Activated CD8-positive, alpha-beta T cell treated with anti-CD3 and anti-CD28 coated beads, Interleukin-2, amount 10 ng/mL, durations not matched to agents 7 days and 5 days (primary cell): Measurements from ENCODE around the gene FOXQ1. TPM values are rescaled to one million over a fixed set of nuclear protein-coding genes. Genes with fewer than 3 reads are reported as not detected.

Experiments used
- ATAC-seq: fragments of 150-1000 bp; cut with Tn5 transposase; one replicate; pipeline ENCODE4 v1.10.0; 2021; ENCODE audit warnings: moderate library complexity
- CTCF ChIA-PET: fragments of 350-600 bp; sonication (Branson Sonifier 250); formaldehyde crosslinking; loops from one replicate; lab custom pipeline; 2021; ENCODE audit warnings: antibody characterized with exemption; lab: Charles Lee
- POLR2A ChIA-PET: fragments of 350-600 bp; sonication (Branson Sonifier 250); formaldehyde crosslinking; loops from one replicate; lab custom pipeline; 2021; ENCODE audit warnings: antibody characterized with exemption; lab: Charles Lee
- DNase-seq: peaks from one replicate; pipeline ENCODE4 v3.0.0-alpha.2; 2020
- H3K27ac Mint-ChIP-seq: one replicate; pipeline ENCODE4 v1.8.0; 2021; ENCODE audit warnings: mild to moderate bottlenecking, mixed read lengths
- H3K27me3 Mint-ChIP-seq: one replicate; pipeline ENCODE4 v1.8.0; 2021; ENCODE audit warnings: low read depth, mixed read lengths
- H3K36me3 Mint-ChIP-seq: one replicate; pipeline ENCODE4 v1.8.0; 2021; ENCODE audit warnings: low read depth, mixed read lengths
- H3K4me1 Mint-ChIP-seq: one replicate; pipeline ENCODE4 v1.8.0; 2021; ENCODE audit warnings: low read depth, mixed read lengths
- H3K4me3 Mint-ChIP-seq: one replicate; pipeline ENCODE4 v1.8.0; 2021; ENCODE audit warnings: mild to moderate bottlenecking, mixed read lengths
- H3K9me3 Mint-ChIP-seq: one replicate; pipeline ENCODE4 v1.8.0; 2022; ENCODE audit warnings: mixed read lengths; ENCODE audit not compliant: insufficient read depth
- total RNA-seq, 2 experiments: library from RNA; stranded (reverse); gene quantifications; one replicate each; pipeline ENCODE4 v1.2.3, GENCODE V29; 2021

Gene FOXQ1, protein sequence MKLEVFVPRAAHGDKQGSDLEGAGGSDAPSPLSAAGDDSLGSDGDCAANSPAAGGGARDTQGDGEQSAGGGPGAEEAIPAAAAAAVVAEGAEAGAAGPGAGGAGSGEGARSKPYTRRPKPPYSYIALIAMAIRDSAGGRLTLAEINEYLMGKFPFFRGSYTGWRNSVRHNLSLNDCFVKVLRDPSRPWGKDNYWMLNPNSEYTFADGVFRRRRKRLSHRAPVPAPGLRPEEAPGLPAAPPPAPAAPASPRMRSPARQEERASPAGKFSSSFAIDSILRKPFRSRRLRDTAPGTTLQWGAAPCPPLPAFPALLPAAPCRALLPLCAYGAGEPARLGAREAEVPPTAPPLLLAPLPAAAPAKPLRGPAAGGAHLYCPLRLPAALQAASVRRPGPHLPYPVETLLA
- not detected for total RNA-seq

DNA sequence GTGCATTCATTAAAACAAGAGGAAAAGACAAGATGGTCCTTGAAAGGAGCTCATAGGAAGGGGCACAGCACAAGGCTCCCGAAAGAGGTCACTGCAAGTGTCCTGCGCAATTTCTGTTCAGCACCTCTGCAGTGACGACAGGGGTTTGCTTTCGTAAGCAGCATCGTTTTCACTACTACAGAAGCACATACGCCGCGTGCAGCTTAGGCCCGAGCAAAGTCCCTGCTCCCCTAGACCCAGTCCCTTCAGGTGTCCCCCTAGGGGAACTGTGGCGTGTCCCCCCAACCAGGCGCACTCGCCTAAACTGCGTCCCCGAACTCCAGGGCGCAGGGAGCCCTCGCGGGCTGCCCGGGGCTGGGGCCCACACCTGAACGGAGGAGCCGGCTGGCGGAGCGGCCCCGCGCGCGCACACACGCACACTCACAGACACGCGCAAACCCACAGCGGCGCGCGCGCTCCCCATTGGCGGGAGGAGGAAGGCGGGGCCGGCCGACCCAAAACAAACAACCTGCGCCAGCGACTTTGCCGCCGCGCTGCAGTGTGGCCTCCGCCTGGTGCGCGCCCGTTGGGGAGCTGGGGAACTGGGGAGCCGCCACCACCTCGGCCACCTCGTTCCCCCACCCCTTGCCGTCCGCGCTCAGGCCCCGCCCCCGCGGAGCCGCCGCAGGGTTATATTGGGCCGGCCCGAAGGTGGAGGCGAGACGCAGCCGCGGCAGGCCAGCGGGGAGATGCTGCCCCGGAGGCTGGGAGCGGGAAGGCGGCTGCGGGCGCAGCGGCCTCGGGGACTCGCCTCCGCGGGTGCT is at the start of gene FOXQ1:
TSS of gene FOXQ1 (plus strand) at position 699 of the 803 bp plus-strand sequence. CDS start 607 bp downstream, outside the sequence.
- ATAC-seq (no peak), DNase-seq (peak; percentile 23)
- Mint-ChIP-seq H3K9me3 (no peaks in the 10 kb centered on the region), H3K4me3 (peak within 1 kb of the TSS; percentile 64), H3K4me1 (peaks cover 14% of the 10 kb centered on the region), H3K36me3 (peaks cover 2% of the 10 kb centered on the region), H3K27ac (peak within 1 kb of the TSS; percentile 70), H3K27me3 (peaks cover 74% of the 10 kb centered on the region)
- ChIA-PET CTCF (no interaction called here), POLR2A (no interaction called here)

DNA sequence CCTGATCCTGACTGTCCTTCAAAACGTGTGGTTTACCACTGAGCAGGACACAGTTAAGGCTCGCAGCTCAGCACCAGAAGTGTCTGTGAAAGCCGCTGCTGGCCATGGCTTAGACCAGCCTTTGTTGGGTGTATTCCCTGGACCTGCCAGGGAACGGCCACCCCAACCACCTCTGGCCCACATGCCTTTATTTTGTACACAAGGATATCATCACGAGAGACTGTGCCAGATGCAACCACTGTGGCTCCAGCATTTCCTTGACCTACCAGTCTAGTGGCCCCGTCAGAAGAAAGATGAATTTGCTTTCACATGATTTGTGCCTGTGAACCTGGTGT is 49.2 kb upstream of the FOXQ1 start:
- ChIA-PET POLR2A (no interaction called here), CTCF (no interaction called here)
- peaks cover 6% of the 10 kb centered on the region for H3K27me3 Mint-ChIP-seq
- no peak for ATAC-seq
- no peak overlapping the region for H3K4me3 Mint-ChIP-seq
- DNase-seq, result no peak
- H3K4me1 Mint-ChIP-seq, result no peaks in the 10 kb centered on the region
- H3K27ac Mint-ChIP-seq, result no peak overlapping the region
- no peaks in the 10 kb centered on the region for H3K36me3 Mint-ChIP-seq
- H3K9me3 Mint-ChIP-seq, result no peaks in the 10 kb centered on the region

DNA sequence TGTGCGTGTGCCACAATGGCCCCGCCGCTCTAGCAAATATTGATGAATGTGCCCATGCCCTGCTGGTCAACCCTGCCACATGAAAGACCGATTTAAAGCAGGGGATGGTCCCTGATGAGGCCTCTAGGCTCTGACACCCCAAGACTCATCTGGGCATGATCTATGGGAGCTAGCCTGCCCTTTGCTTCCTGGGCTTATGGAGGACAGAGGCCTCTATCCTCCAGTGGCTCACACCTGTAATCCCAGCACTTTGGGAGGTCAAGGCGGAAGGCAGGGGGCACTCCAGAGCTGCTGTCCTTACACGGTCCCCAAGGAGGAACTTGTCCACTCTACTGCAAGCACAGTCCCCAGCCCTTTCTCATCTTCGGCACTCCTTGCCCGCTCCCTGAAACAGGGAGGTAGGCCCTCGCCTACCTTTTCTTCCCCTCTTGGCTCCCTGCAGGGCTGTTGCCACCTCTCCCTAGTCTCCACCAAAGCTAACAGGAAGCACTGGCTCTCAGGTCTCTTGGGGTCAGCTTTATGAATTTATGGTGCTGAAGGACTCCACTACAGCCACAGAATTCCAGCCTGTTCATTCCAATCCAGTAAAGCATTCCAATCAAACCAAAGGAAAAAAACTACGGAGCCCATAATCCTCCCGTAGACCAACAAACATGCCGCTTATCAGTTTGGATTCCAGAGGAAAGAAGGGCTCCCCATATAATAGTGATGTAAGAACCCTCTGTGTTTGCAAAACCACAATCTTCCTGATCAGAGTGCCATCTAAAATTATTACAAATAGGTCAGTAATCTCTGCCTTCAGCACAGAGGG is 48.7 kb upstream of the FOXQ1 start:
- Mint-ChIP-seq H3K9me3 (no peaks in the 10 kb centered on the region), H3K27ac (no peak overlapping the region), H3K4me3 (no peak overlapping the region), H3K4me1 (no peaks in the 10 kb centered on the region), H3K36me3 (no peaks in the 10 kb centered on the region), H3K27me3 (peaks cover 6% of the 10 kb centered on the region)
- ChIA-PET POLR2A (no interaction called here), CTCF (no interaction called here)
- DNase-seq (no peak), ATAC-seq (no peak)

DNA sequence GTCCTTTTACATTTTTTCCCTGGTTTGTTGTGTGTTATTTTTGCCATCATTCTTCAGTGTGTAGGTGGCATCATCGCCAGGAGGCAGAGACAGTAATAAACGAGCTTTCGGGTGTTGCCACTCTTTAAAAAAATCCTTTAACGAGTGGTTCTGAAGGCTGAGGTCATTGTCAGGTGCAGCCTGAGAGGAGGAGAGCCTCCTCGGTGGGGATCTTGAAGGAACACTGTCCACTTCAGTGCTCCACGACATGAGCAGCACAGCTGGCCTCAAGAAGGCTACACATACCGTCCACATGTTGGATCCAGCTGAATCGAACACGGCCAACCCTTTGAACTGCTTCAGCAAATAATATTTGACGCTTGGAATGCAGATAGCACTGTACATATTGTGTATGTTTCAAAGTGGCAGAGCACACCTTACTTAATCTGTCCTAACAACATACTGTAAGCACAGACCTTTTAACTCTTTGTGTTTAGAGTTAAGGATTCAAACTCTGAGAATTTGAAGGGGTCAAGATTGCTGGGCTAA is 48.0 kb upstream of the FOXQ1 start:
- DNase-seq (no peak), ATAC-seq (no peak)
- no peak overlapping the region for H3K27ac Mint-ChIP-seq
- CTCF ChIA-PET, result no interaction called here
- no peaks in the 10 kb centered on the region for H3K4me1 Mint-ChIP-seq
- peaks cover 6% of the 10 kb centered on the region for H3K27me3 Mint-ChIP-seq
- H3K36me3 Mint-ChIP-seq, result no peaks in the 10 kb centered on the region
- POLR2A ChIA-PET, result no interaction called here
- no peaks in the 10 kb centered on the region for H3K9me3 Mint-ChIP-seq
- H3K4me3 Mint-ChIP-seq, result no peak overlapping the region

DNA sequence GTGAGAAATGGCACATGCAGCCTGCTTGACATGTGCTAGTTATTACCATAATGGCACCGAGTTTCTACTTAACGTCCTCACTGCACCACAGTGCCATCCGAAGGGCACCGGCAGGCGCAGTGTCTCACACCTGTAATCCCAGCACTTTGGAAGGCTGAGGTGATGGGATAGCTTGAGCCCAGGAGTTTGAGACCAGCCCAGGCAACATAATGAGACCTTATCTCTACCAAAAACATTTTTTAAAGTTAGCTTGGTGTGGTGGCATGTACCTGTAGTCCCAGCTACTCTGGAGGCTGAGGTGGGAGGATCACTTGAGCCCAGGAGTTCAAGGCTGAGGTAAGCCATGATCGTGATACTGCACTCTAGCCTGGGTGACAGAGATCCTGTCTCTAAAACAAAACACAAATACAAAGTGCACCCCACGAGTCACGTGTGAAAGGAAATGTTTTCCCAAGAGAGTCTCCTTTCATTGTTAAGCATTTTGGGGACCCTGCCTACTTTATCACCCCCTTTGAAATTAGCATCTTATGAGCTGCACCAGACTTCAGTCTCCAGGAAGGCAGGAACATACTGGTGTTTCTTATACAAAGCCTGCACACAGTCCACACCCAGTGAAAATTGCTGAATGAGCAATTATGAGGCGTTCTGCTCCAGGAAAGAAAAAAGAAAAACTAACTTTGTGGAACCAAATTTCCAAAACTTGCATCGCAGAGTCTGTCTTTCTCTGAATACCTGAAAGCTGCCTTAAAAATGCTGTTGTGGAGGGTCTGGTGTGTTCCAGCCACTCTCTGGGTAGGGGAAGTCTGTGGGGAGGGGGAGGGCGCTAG is 47.1 kb upstream of the FOXQ1 start:
- ATAC-seq, result no peak
- ChIA-PET CTCF (no interaction called here), POLR2A (no interaction called here)
- no peak for DNase-seq
- Mint-ChIP-seq H3K4me1 (no peaks in the 10 kb centered on the region), H3K36me3 (no peaks in the 10 kb centered on the region), H3K9me3 (no peaks in the 10 kb centered on the region), H3K27me3 (peaks cover 3% of the 10 kb centered on the region), H3K27ac (no peak overlapping the region), H3K4me3 (no peak overlapping the region)

DNA sequence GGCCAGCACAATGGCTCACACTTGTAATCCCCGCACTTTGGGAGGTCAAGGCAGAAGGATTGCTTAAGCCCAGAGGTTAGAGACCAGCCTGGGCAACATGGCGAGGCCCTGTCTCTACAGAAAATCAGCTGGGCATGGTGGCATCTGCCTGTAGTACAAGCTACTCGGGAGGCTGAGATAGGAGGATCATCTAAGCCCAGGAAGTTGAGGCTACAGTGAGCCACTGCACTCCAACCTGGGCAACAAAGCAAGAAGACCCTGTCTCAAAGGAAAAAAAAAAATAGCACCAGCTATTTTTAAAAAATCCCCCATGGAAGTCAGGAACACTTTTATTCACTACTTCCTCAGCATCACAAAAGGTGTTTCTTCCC is 45.2 kb upstream of the FOXQ1 start:
- CTCF ChIA-PET, result no interaction called here
- Mint-ChIP-seq H3K9me3 (no peaks in the 10 kb centered on the region), H3K4me3 (no peak overlapping the region), H3K27me3 (peaks cover 1% of the 10 kb centered on the region), H3K4me1 (no peaks in the 10 kb centered on the region), H3K36me3 (no peaks in the 10 kb centered on the region), H3K27ac (no peak overlapping the region)
- DNase-seq (no peak), ATAC-seq (no peak)
- POLR2A ChIA-PET, result no interaction called here

DNA sequence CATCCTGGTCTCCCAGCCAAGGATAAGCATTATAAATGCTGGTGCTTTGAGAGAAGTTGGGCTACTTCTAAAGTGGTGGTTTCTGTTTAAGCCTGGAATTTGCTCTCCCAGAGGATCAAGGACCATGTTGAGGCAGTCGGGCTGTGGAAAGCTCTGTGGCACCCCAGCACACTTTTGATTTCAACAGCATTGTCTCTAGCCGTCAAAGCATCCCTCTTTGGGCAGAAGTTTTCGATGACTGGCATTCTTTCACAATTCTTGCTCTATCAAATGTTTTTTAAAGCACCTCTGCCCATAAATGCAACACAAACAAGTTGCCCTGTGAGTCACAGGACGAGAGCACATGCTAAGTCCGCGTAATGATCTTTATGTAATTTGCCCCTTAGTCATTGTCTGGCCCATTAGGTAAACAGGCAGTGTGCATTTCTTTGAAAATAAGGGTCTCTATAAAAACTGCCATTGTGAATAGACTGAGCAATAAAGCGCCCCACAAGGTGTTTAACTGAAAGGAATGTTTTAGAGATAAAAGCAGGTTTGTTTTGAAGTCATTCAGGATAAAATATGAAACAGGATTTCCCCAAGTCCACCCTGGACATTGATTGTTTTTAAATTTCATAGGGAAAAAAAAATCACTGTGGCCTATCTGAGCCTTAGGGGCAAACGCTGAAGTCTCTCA is 44.7 kb upstream of the FOXQ1 start:
- Mint-ChIP-seq H3K4me3 (no peak overlapping the region), H3K4me1 (no peaks in the 10 kb centered on the region), H3K36me3 (no peaks in the 10 kb centered on the region), H3K9me3 (no peaks in the 10 kb centered on the region), H3K27me3 (peaks cover 4% of the 10 kb centered on the region), H3K27ac (no peak overlapping the region)
- ATAC-seq (no peak), DNase-seq (no peak)
- POLR2A ChIA-PET, result no interaction called here
- CTCF ChIA-PET, result no interaction called here

DNA sequence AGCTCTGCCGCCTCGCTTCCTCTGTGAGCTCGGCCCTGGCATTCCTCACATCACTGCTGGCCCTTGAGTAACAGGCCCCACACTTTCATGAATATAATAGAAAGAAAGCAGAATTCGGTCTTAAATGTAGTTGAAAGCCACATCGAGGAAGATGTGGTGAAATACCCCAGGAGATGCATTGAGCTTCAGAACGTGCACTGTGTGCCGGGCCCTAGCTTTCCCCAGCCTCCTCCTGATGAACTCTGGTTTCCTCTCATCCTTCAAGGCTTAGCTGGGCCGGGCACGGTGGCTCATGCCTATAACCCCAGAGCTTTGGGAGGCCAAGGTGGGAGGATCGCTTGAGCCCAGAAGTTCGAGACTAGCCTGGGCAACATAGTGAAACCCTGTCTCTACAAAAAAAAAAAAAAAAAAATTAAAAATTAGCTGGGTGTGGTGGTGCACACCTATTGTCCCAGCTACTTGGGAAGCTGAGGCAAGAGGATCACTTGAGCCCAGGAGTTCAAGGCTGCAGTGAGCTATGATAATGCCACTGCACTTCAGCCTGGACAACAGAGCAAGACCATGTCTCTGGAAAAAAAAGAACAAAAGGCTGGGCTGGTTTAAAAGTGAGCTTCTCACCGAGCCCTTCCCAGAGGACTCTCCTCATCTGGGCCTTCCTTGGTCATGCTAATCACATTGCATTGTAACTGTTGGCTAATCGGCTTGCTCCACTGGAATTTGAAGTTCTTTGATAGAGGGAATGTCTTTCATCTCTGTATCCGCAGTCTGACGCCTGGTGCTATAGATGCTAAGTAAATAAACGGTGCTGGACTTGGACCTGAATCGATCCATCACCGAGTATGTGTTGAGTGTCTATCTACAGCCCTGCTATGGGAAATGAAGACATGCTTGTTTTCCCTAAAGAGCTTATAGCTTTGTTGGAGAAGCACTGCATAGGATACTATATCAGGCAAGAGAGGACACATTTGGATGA is 43.8 kb upstream of the FOXQ1 start:
- ATAC-seq (no peak), DNase-seq (no peak)
- H3K4me1 Mint-ChIP-seq, result no peaks in the 10 kb centered on the region
- no peak overlapping the region for H3K27ac Mint-ChIP-seq
- peaks cover 4% of the 10 kb centered on the region for H3K27me3 Mint-ChIP-seq
- no peak overlapping the region for H3K4me3 Mint-ChIP-seq
- no peaks in the 10 kb centered on the region for H3K36me3 Mint-ChIP-seq
- no peaks in the 10 kb centered on the region for H3K9me3 Mint-ChIP-seq
- ChIA-PET POLR2A (no interaction called here), CTCF (interaction anchor here (0.6 kb wide), 1 partner anchor 185 kb away, joined by 3 read pairs; no protein-coding TSS in a partner anchor)

DNA sequence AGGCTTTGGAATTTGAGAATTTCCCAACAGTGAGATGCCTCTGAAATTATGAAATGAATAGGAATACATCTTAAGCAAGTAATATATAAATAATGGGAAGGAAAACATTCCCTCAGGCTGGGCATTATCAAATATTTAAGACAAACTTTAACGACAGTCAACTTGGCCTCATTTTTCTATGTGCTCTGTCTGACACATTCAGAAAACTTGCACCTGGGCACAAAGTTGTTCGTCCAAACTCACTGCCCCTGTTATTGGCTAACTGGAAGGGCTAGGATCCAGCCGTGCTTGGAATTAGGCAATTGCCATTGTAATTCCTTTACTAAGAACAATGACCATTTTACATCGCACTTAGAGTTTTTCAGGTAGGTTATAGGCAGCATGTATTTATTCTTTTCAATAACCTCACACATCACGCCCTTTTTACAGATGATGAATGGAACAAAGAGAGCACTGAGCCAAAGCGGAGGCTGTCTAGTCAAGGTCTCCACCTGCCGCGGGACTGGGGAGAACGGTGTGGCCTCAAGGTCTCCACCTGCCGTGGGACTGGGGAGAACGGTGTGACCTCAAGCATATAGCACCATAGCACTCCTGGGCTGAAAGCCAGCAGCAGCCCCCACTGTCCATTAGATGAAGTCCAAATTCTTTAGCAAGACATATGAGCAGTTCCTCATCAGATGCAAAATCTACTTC is 40.7 kb upstream of the FOXQ1 start:
- ATAC-seq, result no peak

More for the DNA sequence above, 40.7 kb upstream of the FOXQ1 start:
- no peak overlapping the region for H3K4me3 Mint-ChIP-seq
- ChIA-PET POLR2A (no interaction called here), CTCF (no interaction called here)
- no peaks in the 10 kb centered on the region for H3K36me3 Mint-ChIP-seq
- peaks cover 4% of the 10 kb centered on the region for H3K27me3 Mint-ChIP-seq
- H3K9me3 Mint-ChIP-seq, result no peaks in the 10 kb centered on the region
- DNase-seq, result no peak
- H3K4me1 Mint-ChIP-seq, result no peaks in the 10 kb centered on the region
- no peak overlapping the region for H3K27ac Mint-ChIP-seq
